DND-41 (cell line): Measurements from ENCODE around the gene GPR137B.

Experiments
- CTCF ChIP-seq: IDR thresholded peaks from 2 replicates; pipeline ENCODE4 v1.5.1; 2012; ENCODE audit warnings: borderline replicate concordance, low read length, moderate library complexity, mild to moderate bottlenecking; ENCODE audit not compliant: poor library complexity, severe bottlenecking; ENCODE audit errors: extremely low read depth
- EZH2 ChIP-seq: IDR thresholded peaks from 3 replicates; pipeline ENCODE4 v1.6.1; 2012; ENCODE audit warnings: borderline replicate concordance, low read depth, mild to moderate bottlenecking, moderate library complexity, low read length, inconsistent platforms; ENCODE audit not compliant: severe bottlenecking

- peak; percentile 87 for TF ChIP-seq CTCF
- TF ChIP-seq EZH2, result no peak
Measured at GRCh38 chr1:236103646-236104218, 38.6 kb upstream of the GPR137B start.
